B cell (primary cell): ENCODE data around the gene F13A1. TPM values are rescaled to one million over a fixed set of nuclear protein-coding genes. Genes with fewer than 3 reads are reported as not detected.

Experiments
- ATAC-seq: fragments of 200-7000 bp; cut with Tn5 transposase; one replicate; pipeline ENCODE4 v1.10.0; 2021; ENCODE audit warnings: low read depth, mild to moderate bottlenecking, moderate number of reproducible peaks, moderate library complexity
- CTCF ChIA-PET: fragments of 350-600 bp; sonication (Branson Sonifier 250); formaldehyde crosslinking; loops from one replicate; lab custom pipeline; 2021; ENCODE audit warnings: antibody characterized with exemption, inconsistent platforms; lab: Charles Lee
- POLR2A ChIA-PET: fragments of 350-600 bp; sonication (Branson Sonifier 250); formaldehyde crosslinking; loops from one replicate; lab custom pipeline; 2021; ENCODE audit warnings: antibody characterized with exemption; lab: Charles Lee
- DNase-seq: peaks from one replicate; pipeline ENCODE4 v3.0.0; 2013
- H2AFZ ChIP-seq: 2 replicates; pipeline ENCODE4 v1.6.1; 2012; ENCODE audit warnings: mild to moderate bottlenecking, low read depth, low read length; ENCODE audit not compliant: insufficient read depth, poor library complexity, severe bottlenecking
- H3K27ac ChIP-seq, 2 donors: 1 replicate in 1 of 2; 2 replicates in 1 of 2; pipeline ENCODE4 v1.5.1; 2012 to 2013; ENCODE audit warnings: low read length in 2 of 2, mild to moderate bottlenecking in 2 of 2, moderate library complexity in 1 of 2
- H3K27me3 ChIP-seq, 4 experiments: fragments of 200-600 bp in 1 of 4; sonication (generic) in 1 of 4; replicated peaks in 1 of 4; 1 replicate in 2 of 4; 2 replicates in 2 of 4; pipeline versions ENCODE4 v1.6.1 to v1.7.0; 2013 to 2016; ENCODE audit warnings: low read length in 3 of 4, mild to moderate bottlenecking in 2 of 4, mixed read lengths in 1 of 4, moderate library complexity in 1 of 4; ENCODE audit not compliant: insufficient read depth in 4 of 4, control insufficient read depth in 3 of 4; ENCODE audit errors: control extremely low read depth in 1 of 4
- H3K36me3 ChIP-seq, 2 experiments: replicated peaks in 1 of 2; 1 replicate in 1 of 2; 2 replicates in 1 of 2; pipeline versions ENCODE4 v1.6.1 to v1.7.1; 2013; ENCODE audit warnings: low read length in 1 of 2; ENCODE audit not compliant: insufficient read depth in 2 of 2, control insufficient read depth in 1 of 2; ENCODE audit errors: control extremely low read depth in 1 of 2, extremely low read depth in 1 of 2
- H3K4me1 ChIP-seq, 2 donors: fragments of 200-600 bp in 1 of 2; sonication (generic) in 1 of 2; 1 replicate in 1 of 2; 2 replicates in 1 of 2; pipeline versions ENCODE4 v1.5.1 to v1.6.1; 2013 to 2017; ENCODE audit warnings: low read length in 2 of 2; ENCODE audit not compliant: control insufficient read depth in 2 of 2, insufficient read depth in 2 of 2
- H3K4me2 ChIP-seq: replicated peaks from 2 replicates; pipeline ENCODE3; 2012; ENCODE audit warnings: mild to moderate bottlenecking, low read depth, low read length; ENCODE audit not compliant: poor library complexity, severe bottlenecking
- H3K4me3 ChIP-seq, 5 experiments: fragments of 200-600 bp in 1 of 5; sonication (generic) in 1 of 5; 1 replicate in 3 of 5; 2 replicates in 2 of 5; pipeline versions ENCODE4 v1.5.1 to v1.7.0; 2011 to 2016; ENCODE audit warnings: low read length in 4 of 5, mild to moderate bottlenecking in 4 of 5, low read depth in 2 of 5, control low read depth in 1 of 5, moderate library complexity in 1 of 5; ENCODE audit not compliant: insufficient read depth in 1 of 5; ENCODE audit errors: control extremely low read depth in 1 of 5, extremely low read depth in 1 of 5
- H3K79me2 ChIP-seq: fragments of 200-600 bp; sonication (generic); one replicate; pipeline ENCODE4 v1.6.0; 2016; ENCODE audit warnings: low read length; ENCODE audit not compliant: control insufficient read depth, insufficient read depth
- H3K9ac ChIP-seq: fragments of 200-600 bp; sonication (generic); 2 replicates; pipeline ENCODE4 v1.6.1; 2017; ENCODE audit warnings: mild to moderate bottlenecking, low read length, moderate library complexity
- H3K9me3 ChIP-seq, 3 donors: one replicate each; pipeline versions ENCODE4 v1.6.1 to v1.7.1; 2013; ENCODE audit warnings: low read length in 2 of 3; ENCODE audit not compliant: control insufficient read depth in 2 of 3, insufficient read depth in 1 of 3; ENCODE audit errors: control extremely low read depth in 1 of 3
- H4K20me1 ChIP-seq: 2 replicates; pipeline ENCODE4 v1.6.0; 2012; ENCODE audit warnings: mild to moderate bottlenecking, low read length; ENCODE audit not compliant: insufficient read depth, control insufficient read depth, poor library complexity, severe bottlenecking
- H3K27ac Mint-ChIP-seq: one replicate; pipeline ENCODE4 v1.8.0; 2021; ENCODE audit warnings: mixed read lengths
- H3K27me3 Mint-ChIP-seq: one replicate; pipeline ENCODE4 v1.8.0; 2021; ENCODE audit warnings: mixed read lengths
- H3K4me1 Mint-ChIP-seq: one replicate; pipeline ENCODE4 v1.8.0; 2021; ENCODE audit warnings: mixed read lengths
- H3K4me3 Mint-ChIP-seq: one replicate; pipeline ENCODE4 v1.8.0; 2021; ENCODE audit warnings: mixed read lengths
- H3K9me3 Mint-ChIP-seq: one replicate; pipeline ENCODE4 v1.8.0; 2022; ENCODE audit warnings: mixed read lengths; ENCODE audit not compliant: insufficient read depth
- EZH2 ChIP-seq: IDR thresholded peaks from 2 replicates; pipeline ENCODE4 v1.6.1; 2012; ENCODE audit warnings: borderline replicate concordance, low read depth, mild to moderate bottlenecking, moderate library complexity, low read length; ENCODE audit not compliant: insufficient read depth, poor library complexity, severe bottlenecking
- WGBS: methylation state at CpG from one replicate; pipeline ENCODE4 v1.1.5; 2013; ENCODE audit warnings: missing lambda C conversion rate; ENCODE audit not compliant: insufficient coverage; 5-methylcytosine and 5-hydroxymethylcytosine counted together
- intact Hi-C: fragments of 100-400 bp; cut with micrococcal nuclease; formaldehyde crosslinking; loops from one replicate; pipeline ENCODE4 v1.10.0; 2022
- polyA plus RNA-seq: library from polyadenylated mRNA; depleted of rRNA; stranded (reverse); fragments of >200 nt; gene quantifications from 2 replicates; pipeline ENCODE4 v1.2.3, GENCODE V29; 2012
- total RNA-seq, 2 donors: library from RNA; stranded (reverse); fragments of 120-200 nt in 1 of 2; gene quantifications; 1 replicate in 1 of 2; 2 replicates in 1 of 2; pipeline versions ENCODE4 v1.2.3 to v1.2.4, GENCODE V29; 2013 to 2022
- TF ChIP-seq, protein P1 (sequence below): fragments of 200-600 bp; IDR thresholded peaks from one replicate; pipeline ENCODE4 v1.8.0; 2022; ENCODE audit warnings: antibody characterized with exemption, mild to moderate bottlenecking

The F13A1 gene
- total and polyA plus RNA-seq, 2 donors (not counting 1 experiment from before 2014, with no cell fraction given), result 0.43 to 2.0 TPM

DNA sequence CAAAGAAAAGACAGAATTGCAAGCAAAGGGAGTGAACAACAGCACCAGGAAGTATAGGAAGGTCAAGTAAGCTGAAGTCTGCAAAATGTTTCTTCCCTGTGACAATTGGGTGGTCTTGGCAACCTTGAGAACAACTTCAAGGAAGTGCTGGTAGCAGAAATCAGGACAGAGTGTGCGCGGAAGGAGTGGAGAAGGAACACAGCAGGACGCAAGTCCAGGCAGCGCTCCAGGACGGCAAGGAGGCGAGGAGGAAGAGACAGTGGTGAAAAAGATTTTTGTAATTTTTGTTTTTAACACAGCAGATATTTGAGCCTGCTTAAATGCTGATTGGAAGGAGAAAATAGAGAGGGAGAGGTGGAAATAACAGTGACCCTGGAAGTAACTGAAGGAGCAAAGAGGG is 141.7 kb downstream of the F13A1 start:
- Histone ChIP-seq H3K4me2 (no peak overlapping the region), H3K36me3 (no peaks in the 10 kb centered on the region), H3K4me1 (no peaks in the 10 kb centered on the region), H3K9me3 (no peaks in the 10 kb centered on the region), H3K79me2 (no peaks in the 10 kb centered on the region), H3K27ac (no peak overlapping the region), H2AFZ (no peak overlapping the region), H4K20me1 (no peaks in the 10 kb centered on the region), H3K9ac (no peak overlapping the region), H3K27me3 (peaks cover 0 to 3% (median 0%) of the 10 kb centered on the region in 4 experiments), H3K4me3 (no peak overlapping the region)
- WGBS, result 100% methylated on average over 6 of the region's 6 CpGs
- ChIA-PET POLR2A (no interaction called here), CTCF (interaction anchor here (0.9 kb wide), 1 partner anchor 368 kb away, joined by 3 read pairs; no protein-coding TSS in a partner anchor)
- Mint-ChIP-seq H3K27ac (no peak overlapping the region), H3K9me3 (no peaks in the 10 kb centered on the region), H3K4me3 (no peak overlapping the region), H3K4me1 (no peaks in the 10 kb centered on the region), H3K27me3 (peaks cover 22% of the 10 kb centered on the region)
- no peak for TF ChIP-seq EZH2
- TF ChIP-seq, protein P1, sequence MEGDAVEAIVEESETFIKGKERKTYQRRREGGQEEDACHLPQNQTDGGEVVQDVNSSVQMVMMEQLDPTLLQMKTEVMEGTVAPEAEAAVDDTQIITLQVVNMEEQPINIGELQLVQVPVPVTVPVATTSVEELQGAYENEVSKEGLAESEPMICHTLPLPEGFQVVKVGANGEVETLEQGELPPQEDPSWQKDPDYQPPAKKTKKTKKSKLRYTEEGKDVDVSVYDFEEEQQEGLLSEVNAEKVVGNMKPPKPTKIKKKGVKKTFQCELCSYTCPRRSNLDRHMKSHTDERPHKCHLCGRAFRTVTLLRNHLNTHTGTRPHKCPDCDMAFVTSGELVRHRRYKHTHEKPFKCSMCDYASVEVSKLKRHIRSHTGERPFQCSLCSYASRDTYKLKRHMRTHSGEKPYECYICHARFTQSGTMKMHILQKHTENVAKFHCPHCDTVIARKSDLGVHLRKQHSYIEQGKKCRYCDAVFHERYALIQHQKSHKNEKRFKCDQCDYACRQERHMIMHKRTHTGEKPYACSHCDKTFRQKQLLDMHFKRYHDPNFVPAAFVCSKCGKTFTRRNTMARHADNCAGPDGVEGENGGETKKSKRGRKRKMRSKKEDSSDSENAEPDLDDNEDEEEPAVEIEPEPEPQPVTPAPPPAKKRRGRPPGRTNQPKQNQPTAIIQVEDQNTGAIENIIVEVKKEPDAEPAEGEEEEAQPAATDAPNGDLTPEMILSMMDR, result no peak
- ATAC-seq (no peak), DNase-seq (no peak)
- intact Hi-C loops, result no loop called here

DNA sequence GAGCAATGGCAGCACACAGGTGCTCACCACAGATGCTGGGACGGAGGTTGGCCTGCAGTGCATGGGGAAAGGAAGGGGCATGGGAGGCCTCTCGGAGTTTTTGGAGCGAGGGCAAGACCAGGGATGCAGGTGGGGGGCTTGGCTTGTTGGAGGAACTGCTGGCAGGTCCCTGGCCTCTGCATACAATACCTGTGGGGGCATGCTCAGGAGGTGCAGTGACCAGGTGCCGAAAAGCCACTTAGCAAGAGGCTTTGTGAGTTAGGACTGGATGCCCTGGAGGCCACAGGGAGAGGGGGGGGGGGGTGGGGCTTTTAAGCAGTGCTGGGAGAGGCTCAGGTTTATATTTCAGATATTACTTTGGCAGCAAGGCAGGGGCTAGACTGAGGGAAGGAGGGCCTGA is 142.7 kb downstream of the F13A1 start:
- H3K4me1 Mint-ChIP-seq, result no peaks in the 10 kb centered on the region
- intact Hi-C loops, result no loop called here
- H4K20me1 ChIP-seq, result no peaks in the 10 kb centered on the region
- H3K27ac ChIP-seq, result no peak overlapping the region
- peaks cover 0 to 3% (median 0%) of the 10 kb centered on the region in 4 experiments for H3K27me3 ChIP-seq
- H3K4me2 ChIP-seq, result no peak overlapping the region
- H3K9me3 ChIP-seq, result no peaks in the 10 kb centered on the region
- ChIA-PET CTCF (no interaction called here), POLR2A (no interaction called here)
- ATAC-seq, result no peak
- TF ChIP-seq, protein P1, result no peak
- no peak for TF ChIP-seq EZH2
- no peaks in the 10 kb centered on the region for H3K36me3 ChIP-seq
- no peak overlapping the region for H3K27ac Mint-ChIP-seq
- H3K79me2 ChIP-seq, result no peaks in the 10 kb centered on the region
- H2AFZ ChIP-seq, result no peak overlapping the region
- H3K27me3 Mint-ChIP-seq, result peaks cover 25% of the 10 kb centered on the region
- WGBS, result 70% methylated on average over 4 of the region's 4 CpGs
- H3K9me3 Mint-ChIP-seq, result no peaks in the 10 kb centered on the region
- no peak overlapping the region for H3K4me3 ChIP-seq
- no peak for DNase-seq
- H3K4me3 Mint-ChIP-seq, result no peak overlapping the region
- no peaks in the 10 kb centered on the region for H3K4me1 ChIP-seq
- no peak overlapping the region for H3K9ac ChIP-seq
